SU-DHL-6 (cell line): ENCODE measurements around the gene OR8J1.

Experiments
- H2AFZ ChIP-seq: fragments of 200-600 bp; sonication (generic); 2 replicates; pipeline ENCODE4 v1.6.1; 2014; ENCODE audit warnings: low read depth, mild to moderate bottlenecking, moderate library complexity, mixed read lengths, antibody characterized with exemption, low read length; ENCODE audit not compliant: severe bottlenecking
- H3F3A ChIP-seq: fragments of 200-600 bp; shearing (Covaris generic); 2 replicates; pipeline ENCODE4 v1.6.0; 2016; ENCODE audit warnings: antibody characterized with exemption, mild to moderate bottlenecking; ENCODE audit not compliant: insufficient read depth
- H3K27ac ChIP-seq: fragments of 200-600 bp; sonication (generic); 2 replicates; pipeline ENCODE4 v1.5.1; 2016; ENCODE audit warnings: low read depth, mild to moderate bottlenecking, low read length, moderate library complexity, mixed read lengths
- H3K27me3 ChIP-seq: fragments of 200-600 bp; sonication (generic), shearing (Covaris generic); 2 replicates; pipeline ENCODE4 v1.6.0; 2014; ENCODE audit warnings: mild to moderate bottlenecking, low read length
- H3K36me3 ChIP-seq: fragments of 200-600 bp; sonication (generic); 2 replicates; pipeline ENCODE4 v1.6.1; 2014; ENCODE audit warnings: mild to moderate bottlenecking, low read length, mixed read lengths
- H3K4me2 ChIP-seq: fragments of 300-600, 200-600 bp; shearing (Covaris generic), sonication (generic); 2 replicates; pipeline ENCODE4 v1.6.0; 2014; ENCODE audit warnings: low read length, low read depth, mild to moderate bottlenecking; ENCODE audit not compliant: poor library complexity, severe bottlenecking
- H3K4me3 ChIP-seq: fragments of 200-600 bp; sonication (generic); 2 replicates; pipeline ENCODE4 v1.5.1; 2014; ENCODE audit warnings: antibody characterized with exemption, low read length, mild to moderate bottlenecking, mixed read lengths; ENCODE audit not compliant: insufficient read depth, poor library complexity, severe bottlenecking
- H3K79me2 ChIP-seq: fragments of 200-600 bp; sonication (generic); 2 replicates; pipeline ENCODE4 v1.6.1; 2014; ENCODE audit warnings: mild to moderate bottlenecking, low read length, moderate library complexity; ENCODE audit not compliant: insufficient read depth
- H3K9ac ChIP-seq: fragments of 200-600 bp; sonication (generic); 2 replicates; pipeline ENCODE4 v1.7.0; 2014; ENCODE audit warnings: mild to moderate bottlenecking, low read length
- H3K9me2 ChIP-seq: fragments of 200-600 bp; sonication (generic); replicated peaks from 2 replicates; pipeline ENCODE4 v1.6.1; 2014; ENCODE audit warnings: low read length; ENCODE audit not compliant: insufficient read depth
- H3K9me3 ChIP-seq: fragments of 200-600 bp; sonication (generic); 2 replicates; pipeline ENCODE4 v1.6.1; 2014; ENCODE audit warnings: low read length, mixed read lengths; ENCODE audit not compliant: insufficient read depth
- H4K20me1 ChIP-seq: fragments of 200-600 bp; sonication (generic); 2 replicates; pipeline ENCODE4 v1.6.1; 2014; ENCODE audit warnings: low read depth, mild to moderate bottlenecking, antibody characterized with exemption, low read length, moderate library complexity, mixed read lengths
- CTCF ChIP-seq: fragments of 200-600 bp; sonication (generic); IDR thresholded peaks from one replicate; pipeline ENCODE4 v1.5.1; 2017; ENCODE audit warnings: antibody characterized with exemption, mild to moderate bottlenecking, low read length, moderate library complexity; ENCODE audit not compliant: insufficient read depth, poor library complexity, severe bottlenecking
- EZH2phosphoT487 ChIP-seq: fragments of 200-600 bp; sonication (generic), shearing (Covaris generic); conservative IDR thresholded peaks from 2 replicates; pipeline ENCODE4 v1.6.1; 2018; ENCODE audit warnings: mild to moderate bottlenecking, antibody characterized with exemption, low read length, moderate library complexity, mixed read lengths

Gene OR8J1

GRCh38 chr11:56331861-56332491, 22.1 kb upstream of the OR8J1 start:
- Histone ChIP-seq H3K27ac (no peak overlapping the region), H3K4me3 (no peak overlapping the region), H3K27me3 (no peaks in the 10 kb centered on the region), H3F3A (no peaks in the 10 kb centered on the region), H3K9me2 (no peaks in the 10 kb centered on the region), H2AFZ (no peak overlapping the region), H3K36me3 (no peaks in the 10 kb centered on the region), H3K9ac (no peak overlapping the region), H4K20me1 (no peaks in the 10 kb centered on the region), H3K4me2 (no peak overlapping the region), H3K9me3 (no peaks in the 10 kb centered on the region), H3K79me2 (no peaks in the 10 kb centered on the region)
- TF ChIP-seq CTCF (no peak), EZH2phosphoT487 (no peak)

- Histone ChIP-seq H2AFZ (no peak overlapping the region), H3K36me3 (no peaks in the 10 kb centered on the region), H3K27ac (no peak overlapping the region), H3K9me3 (no peaks in the 10 kb centered on the region), H3F3A (no peaks in the 10 kb centered on the region), H4K20me1 (no peaks in the 10 kb centered on the region), H3K9me2 (no peaks in the 10 kb centered on the region), H3K4me2 (no peak overlapping the region), H3K9ac (no peak overlapping the region), H3K4me3 (no peak overlapping the region), H3K79me2 (no peaks in the 10 kb centered on the region), H3K27me3 (no peaks in the 10 kb centered on the region)
- TF ChIP-seq CTCF (no peak), EZH2phosphoT487 (no peak)
Observed at GRCh38 chr11:56333156-56333555, 20.9 kb upstream of the OR8J1 start.

- Histone ChIP-seq H3K27me3 (no peaks in the 10 kb centered on the region), H3F3A (no peaks in the 10 kb centered on the region), H3K4me2 (no peak overlapping the region), H3K9me2 (no peaks in the 10 kb centered on the region), H2AFZ (no peak overlapping the region), H4K20me1 (no peaks in the 10 kb centered on the region), H3K4me3 (no peak overlapping the region), H3K9ac (no peak overlapping the region), H3K36me3 (no peaks in the 10 kb centered on the region), H3K27ac (no peak overlapping the region), H3K79me2 (no peaks in the 10 kb centered on the region), H3K9me3 (no peaks in the 10 kb centered on the region)
- TF ChIP-seq CTCF (no peak), EZH2phosphoT487 (no peak)
Observed at GRCh38 chr11:56340289-56340688, 13.8 kb upstream of the OR8J1 start.
